Spinal cord (tissue), 10 donors: ENCODE measurements around the gene INHA. TPM values are rescaled to one million over a fixed set of nuclear protein-coding genes. Genes with fewer than 3 reads are reported as not detected.

Experiments
- DNase-seq, 6 donors: peaks; one replicate each; pipeline versions ENCODE4 v3.0.0 to v3.0.0-alpha.2; 2013 to 2015; ENCODE audit warnings: low spot score in 6 of 6, low read depth in 4 of 6
- H3K27ac ChIP-seq: one replicate; pipeline ENCODE4 v1.5.1; 2013; ENCODE audit warnings: low read depth, low read length, control low read depth
- H3K27me3 ChIP-seq: one replicate; pipeline ENCODE4 v1.6.1; 2013; ENCODE audit warnings: low read length; ENCODE audit not compliant: control insufficient read depth, insufficient read depth
- H3K36me3 ChIP-seq: one replicate; pipeline ENCODE4 v1.6.1; 2013; ENCODE audit warnings: low read length; ENCODE audit not compliant: control insufficient read depth, insufficient read depth
- H3K4me1 ChIP-seq: one replicate; pipeline ENCODE4 v1.6.1; 2013; ENCODE audit warnings: low read length; ENCODE audit not compliant: control insufficient read depth, insufficient read depth
- H3K4me3 ChIP-seq: one replicate; pipeline ENCODE4 v1.5.1; 2013; ENCODE audit warnings: low read depth, low read length, control low read depth
- H3K9me3 ChIP-seq: one replicate; pipeline ENCODE4 v1.6.1; 2013; ENCODE audit warnings: low read length; ENCODE audit not compliant: control insufficient read depth, insufficient read depth
- WGBS: methylation state at CpG from one replicate; pipeline ENCODE4 v1.1.5; 2013; ENCODE audit warnings: missing lambda C conversion rate; ENCODE audit not compliant: insufficient coverage; 5-methylcytosine and 5-hydroxymethylcytosine counted together
- polyA plus RNA-seq, 2 donors: library from polyadenylated mRNA; unstranded; fragments of 120-200 nt; gene quantifications; one replicate each; pipeline ENCODE4 v1.2.1, GENCODE V29; 2013; ENCODE audit not compliant: insufficient read length in 2 of 2
- total RNA-seq, 2 donors: library from RNA; depleted of rRNA in 1 of 2; stranded (reverse); fragments of 120-200 nt in 1 of 2; fragments of >200 nt in 1 of 2; gene quantifications; one replicate each; pipeline versions ENCODE4 v1.2.3 to v1.2.4, GENCODE V29; 2013 to 2014
- donor health status: healthy.

Gene INHA
- total and polyA plus RNA-seq, 4 donors = 0.10 to 5.1 (median 1.8) TPM

DNA sequence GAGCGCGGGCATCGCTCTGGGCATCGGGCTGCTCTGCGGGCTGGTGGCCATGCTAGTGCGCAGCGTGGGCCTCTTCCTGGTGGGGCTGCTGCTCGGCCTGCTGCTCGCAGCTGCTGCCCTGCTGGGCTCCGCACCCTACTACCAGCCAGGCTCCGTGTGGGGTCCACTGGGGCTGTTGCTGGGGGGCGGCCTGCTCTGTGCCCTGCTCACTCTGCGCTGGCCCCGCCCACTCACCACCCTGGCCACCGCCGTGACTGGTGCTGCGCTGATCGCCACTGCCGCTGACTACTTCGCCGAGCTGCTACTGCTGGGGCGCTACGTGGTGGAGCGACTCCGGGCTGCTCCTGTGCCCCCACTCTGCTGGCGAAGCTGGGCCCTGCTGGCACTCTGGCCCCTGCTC lies 24.5 kb upstream of the INHA start:
- H3K27ac ChIP-seq = no peak overlapping the region
- H3K9me3 ChIP-seq = no peaks in the 10 kb centered on the region
- H3K4me1 ChIP-seq = peaks cover 47% of the 10 kb centered on the region
- no peak overlapping the region for H3K4me3 ChIP-seq
- H3K27me3 ChIP-seq = peaks cover 3% of the 10 kb centered on the region
- peaks cover 55% of the 10 kb centered on the region for H3K36me3 ChIP-seq
- DNase-seq = no peak
- 92% methylated on average over 26 of the region's 26 CpGs for WGBS

DNA sequence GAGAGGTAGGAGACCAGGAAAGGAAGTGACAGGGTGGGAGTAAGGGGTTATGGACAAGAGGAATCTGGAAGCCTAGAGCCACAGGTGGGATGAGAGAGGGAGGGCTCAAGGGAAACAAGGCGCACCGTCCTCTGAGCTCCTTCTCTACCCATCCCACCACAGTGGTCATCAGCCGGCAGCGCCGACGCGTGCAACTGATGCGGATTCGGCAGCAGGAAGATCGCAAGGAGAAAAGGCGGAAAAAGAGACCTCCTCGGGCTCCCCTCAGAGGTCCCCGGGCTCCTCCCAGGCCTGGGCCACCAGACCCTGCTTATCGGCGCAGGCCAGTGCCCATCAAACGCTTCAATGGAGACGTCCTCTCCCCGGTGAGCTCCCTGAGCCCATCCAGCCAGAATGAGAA lies 23.1 kb upstream of the INHA start:
- Histone ChIP-seq H3K27me3 (peaks cover 3% of the 10 kb centered on the region), H3K4me1 (peaks cover 54% of the 10 kb centered on the region), H3K4me3 (no peak overlapping the region), H3K9me3 (no peaks in the 10 kb centered on the region), H3K36me3 (peaks cover 59% of the 10 kb centered on the region), H3K27ac (no peak overlapping the region)
- WGBS = 94% methylated on average over 16 of the region's 18 CpGs
- no peak for DNase-seq

DNA sequence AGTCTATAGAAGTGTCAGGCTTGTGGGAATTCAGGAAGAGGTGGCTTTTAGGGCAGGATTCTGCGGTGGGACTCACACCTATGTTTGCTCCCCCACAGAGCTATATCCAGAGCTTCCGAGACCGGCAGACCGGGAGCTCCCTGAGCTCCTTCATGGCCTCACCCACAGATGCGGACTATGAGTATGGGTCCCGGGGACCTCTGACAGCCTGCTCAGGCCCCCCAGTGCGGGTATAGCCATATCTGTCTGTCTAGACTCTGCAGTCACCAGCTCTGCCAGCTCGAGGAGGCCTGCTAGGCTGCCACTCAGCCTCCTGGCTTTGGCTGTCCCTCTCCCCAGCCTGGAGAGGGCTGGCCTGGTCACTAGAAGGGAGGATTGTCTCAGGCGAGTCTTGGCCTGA lies 22.5 kb upstream of the INHA start:
- Histone ChIP-seq H3K4me3 (no peak overlapping the region), H3K27me3 (peaks cover 3% of the 10 kb centered on the region), H3K9me3 (no peaks in the 10 kb centered on the region), H3K4me1 (peaks cover 47% of the 10 kb centered on the region), H3K36me3 (peaks cover 65% of the 10 kb centered on the region), H3K27ac (no peak overlapping the region)
- no peak for DNase-seq
- WGBS = 88% methylated on average over 7 of the region's 9 CpGs

DNA sequence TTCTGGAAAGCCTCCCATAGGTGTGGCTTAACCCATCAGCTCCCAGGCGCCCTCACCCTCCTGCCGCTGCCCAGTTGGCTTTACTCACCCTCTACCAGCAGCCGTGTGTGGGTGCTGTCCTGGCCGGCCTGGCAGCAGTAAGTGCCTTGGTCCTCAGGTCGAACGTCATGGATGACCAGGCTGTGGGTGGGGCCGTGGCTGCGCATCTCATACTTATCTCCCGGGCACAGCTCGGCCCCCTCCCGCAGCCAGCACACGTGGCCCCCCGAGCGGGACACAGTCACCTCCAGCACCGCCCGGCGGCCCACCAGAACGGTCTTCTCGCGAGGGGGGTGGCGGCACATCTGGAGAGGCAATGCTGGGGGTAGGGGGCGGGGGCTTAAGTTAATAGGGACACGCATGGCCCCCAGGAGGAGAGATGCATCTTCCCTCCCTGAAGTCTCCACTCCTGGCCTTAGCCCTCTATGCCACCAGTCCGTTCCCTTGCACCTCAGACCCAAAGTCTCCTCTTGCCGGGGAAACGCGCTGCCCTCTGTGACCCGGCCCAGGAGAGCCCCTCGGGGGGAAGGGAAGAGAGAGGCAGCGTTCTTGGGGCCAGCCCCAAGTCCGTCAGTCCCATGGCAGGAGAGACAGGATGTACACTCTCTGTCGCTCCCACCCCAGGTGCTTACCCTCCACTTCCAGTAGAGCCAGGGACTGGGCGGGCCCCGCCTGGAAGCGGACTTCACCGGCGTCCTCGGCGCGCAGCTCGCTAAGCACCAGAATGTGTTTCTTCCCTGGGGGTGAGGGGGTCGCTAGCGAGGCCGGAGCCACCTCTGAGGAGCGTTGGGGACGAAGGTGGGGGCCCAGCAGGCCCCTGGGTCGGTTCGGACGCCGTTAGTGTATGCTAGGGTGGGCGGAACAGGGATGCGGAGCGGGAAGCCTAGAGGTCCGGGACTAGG lies 20.4 kb upstream of the INHA start:
- H3K27ac ChIP-seq = peak overlapping the region; percentile 59

DNA sequence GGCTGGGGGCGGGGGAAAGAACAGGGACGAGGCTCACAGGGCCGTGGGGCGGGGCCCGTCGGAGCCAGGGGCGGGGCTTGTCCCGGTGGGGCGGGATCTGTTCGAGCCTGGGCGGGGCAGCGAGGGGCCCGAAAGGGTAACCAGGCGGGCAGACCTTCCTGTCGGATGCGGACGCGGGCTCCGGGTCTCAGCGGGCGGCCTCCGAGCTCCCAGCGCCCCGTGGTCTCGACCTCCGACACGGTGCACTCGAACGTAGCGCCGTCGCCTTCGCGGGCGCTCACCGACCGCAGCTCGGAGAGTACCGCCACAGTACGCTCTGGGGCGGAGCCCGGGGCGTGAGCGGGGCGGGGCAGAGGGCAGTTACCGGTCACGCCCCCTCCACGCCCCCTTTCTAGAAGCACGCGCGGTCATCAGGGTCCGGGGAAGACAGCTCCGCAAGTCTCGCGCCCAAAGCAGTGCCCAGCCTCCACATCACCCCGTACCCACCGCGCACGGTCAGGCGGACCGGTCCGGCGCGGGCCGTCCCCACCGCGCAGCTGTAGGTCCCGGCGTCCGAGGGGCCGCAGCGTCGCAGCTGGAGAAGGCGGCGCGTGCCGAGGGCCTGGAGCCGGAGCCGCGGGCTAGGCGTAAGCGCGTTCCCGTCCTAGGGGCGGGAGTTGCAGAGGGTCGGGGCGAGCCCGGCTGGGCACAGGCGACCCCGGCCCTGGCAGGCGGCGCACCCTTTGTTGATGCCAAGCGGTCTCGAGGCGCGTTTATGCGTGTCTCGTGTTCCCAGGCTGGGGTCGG lies 19.5 kb upstream of the INHA start:
- H3K36me3 ChIP-seq = peaks cover 68% of the 10 kb centered on the region
- peak in 3 of 6 donors; percentile 83 to 96 (median 94) for DNase-seq
- peak overlapping the region; percentile 64 for H3K4me3 ChIP-seq
- H3K27me3 ChIP-seq = peaks cover 3% of the 10 kb centered on the region
- H3K27ac ChIP-seq = no peak overlapping the region
- under 1% methylated on average over 99 of the region's 99 CpGs for WGBS
- no peaks in the 10 kb centered on the region for H3K9me3 ChIP-seq
- peaks cover 38% of the 10 kb centered on the region for H3K4me1 ChIP-seq

More for the DNA sequence above, 20.4 kb upstream of the INHA start:
- 5% methylated on average over 41 of the region's 54 CpGs for WGBS
- Histone ChIP-seq H3K27me3 (peaks cover 3% of the 10 kb centered on the region), H3K36me3 (peaks cover 67% of the 10 kb centered on the region), H3K9me3 (no peaks in the 10 kb centered on the region), H3K4me1 (peaks cover 38% of the 10 kb centered on the region), H3K4me3 (peak overlapping the region; percentile 64)
- peak in 1 of 6 donors; percentile 34 for DNase-seq

DNA sequence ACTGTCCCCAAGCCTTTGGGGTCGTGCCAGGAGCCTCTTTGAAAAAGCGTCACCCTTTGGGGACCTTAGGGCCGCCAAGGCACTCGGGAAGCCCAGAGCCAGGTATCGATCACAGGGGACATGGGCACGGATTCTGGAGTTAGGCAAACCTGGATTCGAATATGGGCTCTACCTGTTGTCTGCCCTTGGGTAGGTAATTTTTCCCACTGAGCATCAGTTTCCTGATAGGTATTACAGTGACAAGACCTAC lies 19.0 kb upstream of the INHA start:
- DNase-seq = no peak
- H3K36me3 ChIP-seq = peaks cover 68% of the 10 kb centered on the region

DNA sequence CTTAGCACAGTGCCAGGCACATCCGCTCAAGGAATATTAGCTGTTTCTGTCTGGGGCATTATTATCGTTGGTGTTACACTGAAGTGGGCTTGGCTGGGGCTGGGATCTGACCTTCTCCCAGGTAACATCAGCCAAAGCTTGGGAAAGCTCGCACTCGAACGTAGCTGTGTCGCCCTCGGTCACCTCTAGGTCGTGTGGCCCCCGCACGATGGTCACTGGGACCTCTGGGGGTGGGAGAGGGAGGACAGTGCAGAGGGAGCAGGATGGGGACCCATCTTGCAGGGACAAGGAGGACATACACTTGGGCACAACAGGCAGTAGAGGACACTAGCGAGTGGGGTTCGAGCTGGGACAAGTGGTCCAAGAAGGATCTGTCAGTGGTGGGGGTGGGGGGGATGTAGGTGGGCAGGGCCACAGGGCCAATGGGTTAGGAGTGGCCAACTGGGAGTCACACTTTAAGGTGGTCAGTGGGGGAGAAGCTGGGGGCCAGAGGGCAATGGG lies 18.6 kb upstream of the INHA start:
- DNase-seq = no peak
- Histone ChIP-seq H3K27ac (no peak overlapping the region), H3K27me3 (peaks cover 3% of the 10 kb centered on the region), H3K4me3 (no peak overlapping the region), H3K9me3 (no peaks in the 10 kb centered on the region), H3K4me1 (peaks cover 38% of the 10 kb centered on the region), H3K36me3 (peaks cover 68% of the 10 kb centered on the region)
- 78% methylated on average over 12 of the region's 12 CpGs for WGBS

More for the DNA sequence above, 19.0 kb upstream of the INHA start:
- WGBS = 28% methylated on average over 7 of the region's 7 CpGs
- Histone ChIP-seq H3K4me1 (peaks cover 38% of the 10 kb centered on the region), H3K9me3 (no peaks in the 10 kb centered on the region), H3K27ac (no peak overlapping the region), H3K27me3 (peaks cover 3% of the 10 kb centered on the region), H3K4me3 (peak overlapping the region; percentile 64)

DNA sequence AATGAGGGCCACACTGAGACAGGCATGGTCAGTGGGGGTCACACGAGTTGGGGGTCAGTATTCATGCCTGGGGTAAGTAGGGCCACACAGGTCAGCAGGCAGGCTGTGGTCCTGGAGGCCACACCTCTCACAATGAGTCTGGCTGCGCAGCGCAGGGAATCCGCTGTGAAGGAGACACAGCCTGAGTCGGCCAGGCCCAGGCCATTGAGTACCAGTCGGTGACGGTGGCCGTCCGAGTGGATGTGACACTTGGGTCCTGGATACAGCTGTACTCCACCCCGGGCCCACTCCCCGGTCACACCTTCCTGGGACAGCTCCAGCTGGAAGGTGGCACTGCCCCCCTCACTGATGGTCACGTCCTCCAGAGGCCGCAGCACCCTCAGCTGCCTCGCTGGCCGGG lies 17.8 kb upstream of the INHA start:
- 93% methylated on average over 11 of the region's 15 CpGs for WGBS
- H3K27ac ChIP-seq = no peak overlapping the region
- H3K9me3 ChIP-seq = no peaks in the 10 kb centered on the region
- no peak overlapping the region for H3K4me3 ChIP-seq
- peaks cover 38% of the 10 kb centered on the region for H3K4me1 ChIP-seq
- peaks cover 3% of the 10 kb centered on the region for H3K27me3 ChIP-seq
- H3K36me3 ChIP-seq = peaks cover 64% of the 10 kb centered on the region
- no peak for DNase-seq

DNA sequence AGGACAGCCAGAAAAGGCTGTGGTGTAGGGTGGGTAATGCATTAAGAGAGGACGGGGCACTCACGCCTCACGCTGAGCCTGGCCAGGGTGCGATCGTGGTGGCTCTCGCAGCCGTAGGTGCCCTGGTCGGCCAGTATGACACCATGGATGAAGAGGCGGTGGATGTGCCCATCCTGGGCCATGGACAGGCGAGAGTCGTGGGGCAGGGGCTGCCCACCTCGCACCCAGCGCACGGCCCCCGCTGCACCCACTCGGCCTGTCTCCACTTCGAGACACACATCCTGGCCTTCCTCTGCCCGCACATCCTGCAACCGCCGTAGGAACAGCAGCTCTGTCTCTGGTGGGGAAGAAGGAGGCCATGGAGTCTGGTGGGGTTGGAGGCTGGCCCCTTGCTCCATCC lies 16.2 kb upstream of the INHA start:
- 96% methylated on average over 12 of the region's 20 CpGs for WGBS
- H3K27me3 ChIP-seq = peaks cover 3% of the 10 kb centered on the region

More for the DNA sequence above, 16.2 kb upstream of the INHA start:
- Histone ChIP-seq H3K4me3 (no peak overlapping the region), H3K27ac (no peak overlapping the region), H3K36me3 (peaks cover 53% of the 10 kb centered on the region), H3K9me3 (no peaks in the 10 kb centered on the region), H3K4me1 (peaks cover 33% of the 10 kb centered on the region)
- DNase-seq = no peak
